Measurements from ENCODE around the gene FAM111B. TPM values are rescaled to one million over a fixed set of nuclear protein-coding genes. Genes with fewer than 3 reads are reported as not detected.

Gene FAM111B
- total and polyA plus RNA-seq, 2 experiments from 2014 or later = 1.8 to 3.5 TPM

- Histone ChIP-seq H3K27ac (no peak overlapping the region), H3K27me3 (no peaks in the 10 kb centered on the region), H3K4me3 (no peak overlapping the region), H3K36me3 (no peaks in the 10 kb centered on the region), H3K4me1 (ENCODE audit: low read depth) (no peaks in the 10 kb centered on the region), H3K9me3 (ENCODE audit: low read depth) (no peaks in the 10 kb centered on the region)
- TF ChIP-seq CTCF (IDR thresholded peaks at IDR 0.05; ENCODE audit: low read depth, low read length) = no peak
- DNase-seq (ENCODE audit: low read depth in 1 of 2, low spot score in 1 of 2) = no peak
Observed at GRCh38 chr11:59164028-59164427, 57.0 kb downstream of the FAM111B start.

- Histone ChIP-seq H3K9me3 (ENCODE audit: low read depth) (no peaks in the 10 kb centered on the region), H3K4me3 (peak within 1 kb of the TSS; percentile 56), H3K4me1 (ENCODE audit: low read depth) (peaks cover 5% of the 10 kb centered on the region), H3K27ac (no peak within 1 kb of the TSS), H3K36me3 (no peaks in the 10 kb centered on the region), H3K27me3 (peaks cover 32% of the 10 kb centered on the region)
- DNase-seq (ENCODE audit: low read depth in 1 of 2, low spot score in 1 of 2) = peak; percentile 93 to 94
- TF ChIP-seq CTCF (IDR thresholded peaks at IDR 0.05; ENCODE audit: low read depth, low read length) = peak; percentile 71
Observed at GRCh38 chr11:59171508-59172322, 64.7 kb downstream of the FAM111B start, which contains the start of gene DTX4. DTX4 (plus strand) TSS chr11:59172132; CDS start chr11:59172596, 464 bp downstream.

GRCh38 chr11:59172345-59173079, 65.5 kb downstream of the FAM111B start:
- Histone ChIP-seq H3K9me3 (ENCODE audit: low read depth) (no peaks in the 10 kb centered on the region), H3K4me3 (peak overlapping the region; percentile 56), H3K4me1 (ENCODE audit: low read depth) (peaks cover 5% of the 10 kb centered on the region), H3K36me3 (no peaks in the 10 kb centered on the region), H3K27me3 (peaks cover 32% of the 10 kb centered on the region), H3K27ac (no peak overlapping the region)
- DNase-seq (ENCODE audit: low read depth in 1 of 2, low spot score in 1 of 2) = peak; percentile 11 to 44
- TF ChIP-seq CTCF (IDR thresholded peaks at IDR 0.05; ENCODE audit: low read depth, low read length) = no peak

GRCh38 chr11:59173080-59173963, 66.3 kb downstream of the FAM111B start:
- Histone ChIP-seq H3K27me3 (peaks cover 32% of the 10 kb centered on the region), H3K27ac (no peak overlapping the region), H3K9me3 (ENCODE audit: low read depth) (no peaks in the 10 kb centered on the region), H3K4me3 (peak overlapping the region; percentile 56), H3K4me1 (ENCODE audit: low read depth) (peaks cover 5% of the 10 kb centered on the region), H3K36me3 (no peaks in the 10 kb centered on the region)
- DNase-seq (ENCODE audit: low read depth in 1 of 2, low spot score in 1 of 2) = peak; percentile 51 to 63
- no peak for TF ChIP-seq CTCF (IDR thresholded peaks at IDR 0.05; ENCODE audit: low read depth, low read length)

Measured in cardiac muscle cell (in vitro differentiated cells and primary cell).